ENCODE results near the gene NPDC1.
A peak's percentile ranks its signal among the peaks of the same experiment; 100 is the strongest.

NPDC1 gene, protein sequence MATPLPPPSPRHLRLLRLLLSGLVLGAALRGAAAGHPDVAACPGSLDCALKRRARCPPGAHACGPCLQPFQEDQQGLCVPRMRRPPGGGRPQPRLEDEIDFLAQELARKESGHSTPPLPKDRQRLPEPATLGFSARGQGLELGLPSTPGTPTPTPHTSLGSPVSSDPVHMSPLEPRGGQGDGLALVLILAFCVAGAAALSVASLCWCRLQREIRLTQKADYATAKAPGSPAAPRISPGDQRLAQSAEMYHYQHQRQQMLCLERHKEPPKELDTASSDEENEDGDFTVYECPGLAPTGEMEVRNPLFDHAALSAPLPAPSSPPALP

GRCh38 chr9:137046088-137046787, at the start of gene NPDC1:
NPDC1 (minus strand) TSS chr9:137046177; CDS start chr9:137045989, 188 bp downstream.
- peak; percentile 42 for DNase-seq

DNA sequence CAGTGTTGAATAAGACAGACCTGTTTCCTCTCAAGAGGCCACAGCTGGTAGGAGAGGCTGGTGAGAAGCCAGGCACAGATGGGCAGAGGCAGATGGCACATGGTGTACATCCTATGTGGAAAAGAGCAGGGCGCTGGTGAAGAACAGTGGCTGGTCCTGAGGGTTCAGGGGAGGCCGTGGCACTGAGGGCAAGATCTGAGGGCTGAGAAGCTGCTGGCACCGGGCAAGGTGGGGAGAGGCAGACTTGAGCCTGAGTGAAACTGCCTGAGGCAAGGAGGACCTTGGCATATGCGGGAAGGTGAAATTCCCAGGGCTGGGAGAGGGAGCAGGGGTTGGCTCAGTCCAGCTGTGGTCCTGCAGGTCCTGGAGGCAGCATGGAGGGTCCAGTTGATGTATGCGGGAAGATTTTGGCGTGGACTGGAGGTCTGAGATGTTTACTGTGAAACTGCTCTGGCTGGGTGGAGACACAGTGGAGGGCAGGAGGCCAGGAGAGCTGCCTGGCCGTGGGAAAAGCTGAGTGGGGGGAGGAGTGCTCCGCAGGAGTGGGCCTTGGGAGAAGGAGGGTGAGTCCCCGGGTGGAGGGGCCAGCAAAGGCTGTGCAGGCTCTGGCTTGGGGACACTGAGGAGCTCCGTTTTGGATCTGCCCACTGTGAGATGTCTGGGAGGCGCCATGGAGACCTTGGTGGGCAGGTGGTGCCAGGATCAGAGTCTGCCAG, 43.4 kb upstream of the NPDC1 start:
- no peak for DNase-seq

DNA sequence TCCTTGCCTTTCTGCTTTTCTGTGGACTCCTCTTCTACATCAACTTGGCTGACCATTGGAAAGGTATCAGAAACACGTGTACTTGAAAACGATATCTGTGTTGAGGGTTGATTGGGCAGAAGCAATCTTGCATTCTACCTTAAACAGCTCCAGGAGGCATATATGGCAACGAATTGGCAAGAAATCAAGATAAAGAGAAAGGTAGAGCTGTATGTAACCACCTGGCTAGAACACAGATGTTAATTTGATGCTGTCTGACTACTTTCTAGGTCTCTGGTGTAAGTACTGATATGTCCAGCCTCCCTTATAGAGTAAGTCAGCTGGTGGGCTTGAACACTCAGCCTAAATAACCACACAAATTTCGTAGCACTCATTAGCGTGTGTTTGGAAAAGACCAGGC, 42.1 kb upstream of the NPDC1 start:
- DNase-seq = no peak

- DNase-seq = no peak
Measured at GRCh38 chr9:137087409-137087925, 41.5 kb upstream of the NPDC1 start.

DNA sequence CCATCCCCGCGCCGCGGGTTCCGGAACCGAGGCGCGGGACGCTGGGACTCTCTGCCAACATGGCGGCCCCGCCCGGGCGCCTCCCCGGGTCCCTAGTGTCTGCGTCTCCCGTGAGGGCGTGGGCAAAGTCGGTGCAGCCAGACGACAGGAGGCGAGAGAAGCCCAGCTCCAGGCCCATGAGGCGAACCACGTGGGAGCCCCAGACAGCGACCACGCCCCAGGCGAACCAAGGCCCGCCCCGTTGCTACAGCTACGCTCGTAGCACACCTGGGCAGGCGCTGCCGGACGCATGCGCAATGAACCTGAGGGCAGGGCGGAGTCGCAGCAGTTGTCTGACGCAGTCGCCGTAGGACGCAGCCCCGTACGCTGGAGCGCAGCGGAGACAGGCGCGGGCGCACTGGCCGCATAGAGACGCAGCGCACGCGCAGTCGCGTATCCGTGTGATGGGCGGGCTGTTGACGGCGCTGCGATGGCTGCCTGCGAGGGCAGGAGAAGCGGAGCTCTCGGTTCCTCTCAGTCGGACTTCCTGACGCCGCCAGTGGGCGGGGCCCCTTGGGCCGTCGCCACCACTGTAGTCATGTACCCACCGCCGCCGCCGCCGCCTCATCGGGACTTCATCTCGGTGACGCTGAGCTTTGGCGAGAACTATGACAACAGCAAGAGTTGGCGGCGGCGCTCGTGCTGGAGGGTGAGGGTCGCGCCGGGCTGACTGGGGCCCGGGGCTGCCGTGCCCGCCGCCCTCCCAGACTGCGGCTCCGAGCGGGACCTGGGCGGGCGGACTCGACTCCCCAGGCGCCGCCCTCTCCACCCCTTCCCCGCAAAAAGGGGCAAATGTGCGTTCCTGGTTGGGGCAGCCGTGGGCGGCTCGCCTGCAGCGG, 40.8 kb upstream of the NPDC1 start, which contains the start of gene MAN1B1:
Gene MAN1B1, plus strand, starts transcription at position 455 of the 878 bp plus-strand sequence. Its CDS starts 15 bp downstream, at position 470.
- peak; percentile 97 for DNase-seq

GRCh38 chr9:137085920-137086530, 40.0 kb upstream of the NPDC1 start:
- DNase-seq = peak; percentile 41

DNA sequence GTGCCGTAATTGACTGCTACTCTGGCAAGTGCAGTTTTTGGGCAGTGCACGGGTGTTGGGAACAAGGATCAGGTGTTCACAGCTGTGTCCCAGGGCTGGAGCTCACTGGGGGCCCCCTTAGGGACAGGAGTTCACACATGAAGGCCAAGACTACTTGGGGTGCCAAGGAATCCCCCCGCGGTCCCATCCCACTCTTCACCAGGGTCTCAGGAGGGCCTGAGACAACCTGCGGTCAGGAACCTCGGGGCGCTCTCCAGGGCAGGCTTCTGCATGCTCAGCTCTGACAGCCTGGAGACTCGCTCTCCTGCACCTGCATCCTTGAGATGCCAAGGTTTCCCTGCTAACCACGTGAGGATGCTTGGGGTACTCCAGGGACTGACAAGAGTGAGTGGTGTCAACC, 38.5 kb upstream of the NPDC1 start:
- DNase-seq = no peak

GRCh38 chr9:137083394-137084004, 37.5 kb upstream of the NPDC1 start:
- peak; percentile 98 for DNase-seq

DNA sequence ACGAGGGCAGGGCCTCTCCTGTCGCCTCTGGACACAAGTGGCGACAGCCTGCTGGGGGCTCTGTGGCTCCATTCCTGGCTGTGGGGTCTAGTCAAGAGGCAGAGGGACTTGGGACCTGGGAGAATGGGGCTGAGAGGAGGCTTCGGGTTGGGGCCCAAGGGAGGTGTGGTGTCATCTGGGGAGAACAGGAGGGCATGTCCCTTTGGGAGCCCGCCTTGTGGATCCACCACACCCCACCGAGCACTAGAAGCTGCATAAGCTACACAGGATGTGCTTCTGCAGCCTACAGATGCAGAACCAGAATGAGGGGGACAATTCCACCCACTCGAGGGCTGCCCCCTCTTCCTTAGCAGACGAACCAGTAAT, 36.9 kb upstream of the NPDC1 start:
- no peak for DNase-seq

DNA sequence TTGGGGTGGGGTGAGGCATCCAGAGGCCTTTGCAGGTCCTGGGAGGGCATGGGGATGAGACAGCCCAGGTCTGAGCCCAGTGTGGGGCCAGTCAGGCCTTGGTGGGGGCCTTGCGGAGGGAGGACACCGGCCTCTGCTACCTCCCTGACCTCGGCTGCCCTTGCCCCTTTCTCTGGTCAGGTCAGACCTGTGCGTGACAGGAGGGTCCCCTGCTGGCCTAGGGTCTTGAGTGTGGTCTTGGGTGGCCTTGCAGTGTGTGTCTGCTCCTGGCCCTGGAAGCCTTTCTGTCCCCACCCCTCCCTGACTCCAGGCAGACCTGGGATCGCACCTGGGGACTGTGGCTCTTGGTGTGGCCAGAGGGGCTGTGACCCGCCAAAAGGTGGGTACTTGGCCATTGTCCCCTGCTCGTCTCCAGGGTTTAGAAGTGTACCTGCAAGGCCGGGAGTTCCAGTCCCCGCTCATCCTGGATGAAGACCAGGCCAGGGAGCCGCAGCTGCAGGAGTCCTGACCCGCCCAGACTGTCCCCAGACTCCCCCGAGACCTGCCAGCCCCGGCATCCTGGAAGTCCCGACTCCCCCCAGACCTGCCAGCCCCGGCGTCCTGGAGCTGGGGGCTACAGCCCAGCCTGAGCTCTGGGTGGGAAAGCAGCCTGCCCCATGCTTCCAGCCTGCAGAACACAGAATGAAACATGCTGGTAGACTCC, 36.4 kb upstream of the NPDC1 start:
- no peak for DNase-seq

DNA sequence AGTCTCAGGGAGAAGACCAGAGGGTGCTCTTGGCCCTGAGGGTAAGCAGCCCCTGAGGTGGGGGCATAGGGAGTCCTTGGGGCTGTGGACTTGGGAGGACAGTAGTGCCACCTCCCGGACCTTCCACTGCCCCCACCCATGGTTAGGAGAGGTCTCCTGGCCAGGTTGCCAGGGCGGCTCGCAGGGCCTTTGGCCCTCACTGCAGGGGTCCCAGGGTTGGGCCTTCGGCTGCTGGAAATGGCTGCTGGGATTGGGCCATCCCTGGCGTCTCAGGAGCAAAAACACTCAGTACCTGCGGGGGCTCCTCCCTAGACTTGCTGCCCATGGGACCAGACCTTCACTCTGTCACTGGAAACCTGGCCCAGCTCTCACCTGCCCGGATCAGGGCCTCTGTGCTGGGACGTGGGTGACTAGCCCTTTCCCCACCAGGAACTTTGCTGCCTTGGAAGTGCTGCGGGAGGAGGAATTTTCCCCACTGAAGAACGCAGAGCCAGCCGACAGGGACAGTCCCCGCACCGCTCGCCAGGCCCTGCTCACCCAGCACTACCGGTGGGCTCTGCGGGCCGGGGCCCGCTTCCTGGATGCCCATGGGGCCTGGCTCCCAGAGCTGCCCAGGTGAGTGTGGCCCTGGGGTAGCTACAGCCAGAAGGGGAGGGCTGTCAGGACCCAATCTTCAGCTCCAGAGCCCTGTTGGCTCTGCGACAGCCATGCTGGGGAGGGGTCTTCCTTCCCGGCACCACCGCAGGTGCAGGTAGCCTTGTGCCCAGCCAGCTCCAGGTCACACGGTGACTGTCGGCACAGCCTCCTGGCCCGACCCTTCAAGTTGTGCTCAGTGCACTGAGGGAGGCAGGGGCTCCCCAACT, 34.5 kb upstream of the NPDC1 start:
- no peak for DNase-seq

GRCh38 chr9:137079401-137079787, 33.4 kb upstream of the NPDC1 start:
- no peak for DNase-seq

DNA sequence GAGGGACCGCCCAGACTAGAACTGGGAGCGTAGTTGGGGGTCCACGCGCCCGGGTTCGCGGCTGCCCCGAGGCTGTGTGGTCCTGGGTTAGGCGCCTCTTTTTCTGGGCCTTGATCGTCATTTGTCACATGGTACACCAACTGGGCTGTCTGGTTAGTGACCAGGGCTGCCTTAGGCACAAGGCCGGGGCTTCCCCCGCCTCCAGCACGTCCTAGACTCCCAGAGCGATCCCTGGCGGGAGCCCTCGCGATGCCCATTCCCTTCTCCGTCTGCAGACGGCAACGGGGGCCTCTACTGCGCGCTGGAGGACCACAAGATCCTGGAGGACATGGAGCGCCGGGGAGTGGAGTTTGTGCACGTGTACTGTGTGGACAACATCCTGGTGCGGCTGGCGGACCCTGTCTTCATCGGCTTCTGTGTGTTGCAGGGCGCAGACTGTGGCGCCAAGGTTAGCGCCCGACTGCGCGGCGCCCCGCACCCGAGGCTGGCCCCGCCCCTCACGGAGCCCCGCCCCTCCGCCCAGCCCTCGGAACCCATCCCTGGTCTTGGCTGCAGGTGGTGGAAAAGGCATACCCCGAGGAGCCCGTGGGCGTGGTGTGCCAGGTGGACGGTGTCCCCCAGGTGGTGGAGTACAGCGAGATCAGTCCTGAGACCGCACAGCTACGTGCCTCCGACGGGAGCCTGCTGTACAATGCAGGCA, 32.9 kb upstream of the NPDC1 start:
- DNase-seq = no peak

DNA sequence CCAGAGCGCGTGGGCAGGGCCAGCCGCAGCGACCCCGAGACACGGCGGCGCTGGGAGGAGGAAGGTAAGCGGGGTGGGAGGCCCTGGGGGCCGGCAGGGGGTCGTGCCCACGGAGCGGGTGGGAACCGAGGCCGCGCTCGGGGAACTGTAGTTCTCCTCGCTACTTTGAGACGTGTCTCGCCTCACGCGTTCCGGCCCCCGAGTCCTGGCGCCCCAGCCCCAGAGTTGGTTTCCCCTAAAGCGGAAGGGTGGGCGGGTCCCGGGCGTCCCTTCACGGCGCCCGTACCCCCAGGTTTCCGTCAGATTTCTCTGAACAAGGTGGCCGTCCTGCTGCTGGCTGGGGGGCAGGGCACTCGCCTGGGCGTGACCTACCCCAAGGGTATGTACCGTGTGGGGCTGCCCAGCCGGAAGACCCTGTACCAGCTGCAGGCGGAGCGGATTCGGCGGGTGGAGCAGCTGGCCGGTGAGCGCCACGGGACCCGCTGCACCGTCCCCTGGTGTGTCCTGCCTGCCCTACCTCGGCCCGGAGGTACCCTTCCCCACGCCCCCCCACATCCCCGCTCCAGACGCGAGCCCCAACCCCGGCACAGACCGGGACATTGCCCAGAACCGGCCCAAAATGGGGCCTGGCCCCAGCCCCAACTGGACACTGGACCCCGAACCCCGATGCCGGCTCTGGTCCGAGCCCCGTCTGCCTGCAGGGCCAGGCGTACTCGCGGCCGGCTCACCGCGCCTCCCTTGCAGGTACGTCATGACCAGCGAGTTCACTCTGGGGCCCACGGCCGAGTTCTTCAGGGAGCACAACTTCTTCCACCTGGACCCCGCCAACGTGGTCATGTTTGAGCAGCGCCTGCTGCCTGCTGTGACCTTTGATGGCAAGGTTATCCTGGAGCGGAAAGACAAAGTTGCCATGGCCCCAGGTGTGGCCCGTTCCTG, 32.0 kb upstream of the NPDC1 start:
- peak; percentile 18 for DNase-seq

GRCh38 chr9:137077010-137077747, 31.2 kb upstream of the NPDC1 start, which contains the start of gene UAP1L1:
UAP1L1 (plus strand) TSS chr9:137077517; CDS start chr9:137077533, 16 bp downstream.
- DNase-seq = peak; percentile 65

- no peak for DNase-seq
Measured at GRCh38 chr9:137076636-137077009, 30.6 kb upstream of the NPDC1 start.

DNA sequence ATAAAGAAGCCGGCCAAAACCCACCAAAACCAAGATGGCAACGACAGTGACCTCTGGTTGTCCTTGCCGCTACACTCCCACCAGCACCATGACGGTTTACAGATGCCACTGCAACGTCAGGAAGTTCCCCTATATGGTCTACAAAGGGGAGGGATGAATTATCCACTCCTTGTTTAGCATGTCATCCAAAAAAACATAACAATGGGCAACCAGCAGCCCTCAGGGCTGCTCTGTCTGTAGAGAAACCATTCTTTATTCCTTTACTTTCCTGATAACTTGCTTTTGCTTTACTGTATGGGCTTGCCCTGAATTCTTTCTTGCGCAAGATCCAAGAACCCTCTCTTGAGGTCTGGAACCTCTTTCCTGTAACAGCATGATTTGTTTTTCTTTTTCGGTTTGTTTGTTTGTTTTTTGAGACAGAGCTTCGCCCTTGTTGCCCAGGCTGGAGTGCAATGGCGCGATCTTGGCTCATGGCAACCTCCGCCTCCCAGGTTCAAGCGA, 29.3 kb upstream of the NPDC1 start:
- DNase-seq = no peak

Data from HCEC 1CT (cell line).